ENCODE data around the gene DNAJC6.

Gene DNAJC6

GRCh38 chr1:65334081-65334480, 24.7 kb downstream of the DNAJC6 start:
- no peak overlapping the region for H3K27ac ChIP-seq
- TF ChIP-seq CTCF (conservative IDR thresholded peaks at IDR 0.05) (no peak), ZFX (IDR thresholded peaks at IDR 0.05) (no peak)

GRCh38 chr1:65339866-65340468, 30.6 kb downstream of the DNAJC6 start:
- H3K27ac ChIP-seq: no peak overlapping the region
- TF ChIP-seq ZFX (IDR thresholded peaks at IDR 0.05) (no peak), CTCF (conservative IDR thresholded peaks at IDR 0.05) (no peak)

- no peak for TF ChIP-seq CTCF (conservative IDR thresholded peaks at IDR 0.05)
- TF ChIP-seq ZFX (IDR thresholded peaks at IDR 0.05): no peak
Observed at GRCh38 chr1:65341381-65341780, 32.0 kb downstream of the DNAJC6 start.

GRCh38 chr1:65343286-65343685, 33.9 kb downstream of the DNAJC6 start:
- no peak overlapping the region for H3K27ac ChIP-seq
- TF ChIP-seq ZFX (IDR thresholded peaks at IDR 0.05): no peak
- no peak for TF ChIP-seq CTCF (conservative IDR thresholded peaks at IDR 0.05)

More at GRCh38 chr1:65341381-65341780, 32.0 kb downstream of the DNAJC6 start:
- H3K27ac ChIP-seq: no peak overlapping the region

GRCh38 chr1:65344171-65344814, 35.0 kb downstream of the DNAJC6 start:
- H3K27ac ChIP-seq: no peak overlapping the region
- TF ChIP-seq CTCF (conservative IDR thresholded peaks at IDR 0.05) (no peak), ZFX (IDR thresholded peaks at IDR 0.05) (no peak)

- no peak overlapping the region for H3K27ac ChIP-seq
- no peak for TF ChIP-seq ZFX (IDR thresholded peaks at IDR 0.05)
- no peak for TF ChIP-seq CTCF (conservative IDR thresholded peaks at IDR 0.05)
Observed at GRCh38 chr1:65346190-65346589, 36.8 kb downstream of the DNAJC6 start.

GRCh38 chr1:65355031-65355712, 45.8 kb downstream of the DNAJC6 start:
- TF ChIP-seq ZFX (IDR thresholded peaks at IDR 0.05) (no peak), CTCF (conservative IDR thresholded peaks at IDR 0.05) (no peak)
- H3K27ac ChIP-seq: no peak overlapping the region
